GM19328 (cell line): ENCODE results near the gene GPR176.
"Not testable (repeated sequence)": the region's sequence is repeated elsewhere in the genome, so short reads cannot be mapped to it uniquely, and the experiment has no call there.

Source experiments
- ATAC-seq: cut with Tn5 transposase; IDR thresholded peaks from one replicate; pipeline ENCODE4 v1.9.1; 2021; ENCODE audit warnings: mild to moderate bottlenecking, moderate library complexity; ENCODE audit not compliant: unreplicated experiment

GPR176 gene

DNA sequence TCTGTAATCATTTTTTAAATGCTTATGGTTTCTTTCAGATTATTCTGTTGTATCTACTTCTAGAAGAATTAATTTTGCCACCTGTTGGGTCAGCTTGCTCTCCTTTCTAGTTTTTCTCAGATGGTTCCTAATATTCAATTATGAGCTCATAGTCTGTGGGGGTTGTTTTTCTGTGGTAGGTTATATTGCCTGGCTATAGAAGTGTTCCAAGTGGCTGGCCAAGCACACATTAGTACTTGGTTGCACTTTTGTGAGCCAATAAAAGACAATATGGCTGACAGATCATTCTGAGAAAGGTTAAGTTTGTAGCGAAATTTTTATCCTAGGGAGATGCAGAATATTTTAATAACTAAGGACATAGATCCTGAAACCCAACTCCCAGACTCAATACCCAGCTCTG, 105.6 kb downstream of the GPR176 start:
- no peak for ATAC-seq

- ATAC-seq = not testable (repeated sequence)
Observed at GRCh38 chr15:39812651-39813050, 107.4 kb downstream of the GPR176 start.

- ATAC-seq = no peak
Observed at GRCh38 chr15:39808909-39809308, 111.2 kb downstream of the GPR176 start.

- no peak for ATAC-seq
Observed at GRCh38 chr15:39807791-39808190, 112.3 kb downstream of the GPR176 start.

DNA sequence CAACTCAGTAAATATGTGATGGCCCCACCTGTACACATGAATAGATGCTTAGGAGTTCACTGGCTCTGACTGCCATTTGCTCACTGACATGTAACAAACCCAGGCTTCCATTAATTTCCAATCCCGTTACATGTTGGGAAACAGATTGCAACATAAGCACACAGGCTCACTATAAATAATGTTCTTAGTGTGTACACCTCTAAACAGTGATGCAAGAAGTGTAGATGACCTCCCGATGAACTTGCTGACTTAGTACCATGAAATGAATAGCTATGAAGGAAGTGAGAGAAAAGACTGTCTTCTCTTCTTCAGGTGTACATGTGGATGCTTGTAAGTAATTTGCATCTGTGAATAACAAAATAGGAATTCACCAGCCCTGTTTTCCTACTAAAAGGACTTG, 116.0 kb downstream of the GPR176 start:
- ATAC-seq = no peak

- ATAC-seq = no peak
Observed at GRCh38 chr15:39803016-39803415, 117.0 kb downstream of the GPR176 start.

GRCh38 chr15:39801641-39802309, 118.3 kb downstream of the GPR176 start:
- ATAC-seq = peak; percentile 80

DNA sequence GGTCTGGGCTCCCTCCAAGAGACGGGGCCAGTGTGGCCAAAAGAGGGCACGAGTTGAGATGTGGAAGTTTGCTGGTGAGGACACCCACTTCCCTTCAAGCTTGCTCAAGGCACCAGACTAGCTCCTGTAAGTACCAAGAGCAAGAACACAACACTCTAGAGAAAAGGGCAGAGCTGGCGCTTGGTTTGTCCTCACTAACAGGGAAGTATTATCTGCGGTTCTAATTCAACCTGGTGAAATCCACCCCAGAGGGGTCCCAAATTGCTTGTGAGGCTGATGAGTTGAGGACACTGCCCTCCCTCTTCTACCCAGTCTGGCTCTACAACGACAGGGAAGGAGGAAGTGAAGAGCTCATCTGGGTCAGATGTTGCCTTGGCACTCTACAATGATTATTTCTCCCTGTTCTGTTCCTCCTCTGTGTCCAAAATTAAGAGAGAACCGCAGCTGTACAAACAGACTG, 120.5 kb downstream of the GPR176 start:
- ATAC-seq = no peak

DNA sequence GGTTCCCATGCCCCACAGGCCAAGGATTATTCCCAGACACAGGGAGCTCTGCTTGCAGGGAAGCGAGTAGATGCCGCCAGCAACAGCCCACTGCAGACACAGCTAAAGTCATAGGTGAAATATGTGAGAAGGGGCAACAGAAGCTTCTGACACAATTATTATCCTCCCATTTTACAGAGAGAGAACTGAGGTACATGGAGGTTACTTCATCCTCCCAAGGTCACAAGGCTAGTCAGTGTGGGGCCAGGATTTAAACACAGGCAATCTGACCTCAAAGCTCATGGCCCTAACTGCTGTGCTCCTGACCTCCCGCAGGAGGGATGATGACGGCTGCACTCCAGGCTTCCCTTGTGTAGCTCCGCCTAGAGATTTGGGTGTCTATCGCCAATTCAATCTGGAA, 121.7 kb downstream of the GPR176 start:
- ATAC-seq = no peak

GRCh38 chr15:39797407-39797806, 122.7 kb downstream of the GPR176 start:
- no peak for ATAC-seq

DNA sequence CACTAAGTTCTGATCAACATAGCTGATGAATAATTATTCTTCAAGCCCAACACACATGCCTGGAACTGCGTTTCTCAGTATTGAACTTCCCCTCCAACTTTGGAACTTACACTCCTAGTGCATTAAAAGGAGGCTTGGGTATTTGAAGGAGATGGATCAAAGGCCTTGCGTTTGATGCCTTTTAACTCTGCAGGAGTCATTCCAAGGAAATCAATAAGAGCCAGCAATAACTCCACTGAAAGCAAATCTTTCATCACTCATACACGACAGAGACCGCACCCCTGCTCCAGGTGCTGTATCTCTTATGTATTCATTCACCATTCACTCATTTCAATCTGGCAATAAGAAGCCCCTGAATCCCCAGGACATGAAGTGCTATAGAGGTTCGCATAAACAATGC, 123.5 kb downstream of the GPR176 start:
- ATAC-seq = no peak

- ATAC-seq = no peak
Observed at GRCh38 chr15:39795486-39795885, 124.6 kb downstream of the GPR176 start.

- ATAC-seq = no peak
Observed at GRCh38 chr15:39794954-39795353, 125.1 kb downstream of the GPR176 start.

DNA sequence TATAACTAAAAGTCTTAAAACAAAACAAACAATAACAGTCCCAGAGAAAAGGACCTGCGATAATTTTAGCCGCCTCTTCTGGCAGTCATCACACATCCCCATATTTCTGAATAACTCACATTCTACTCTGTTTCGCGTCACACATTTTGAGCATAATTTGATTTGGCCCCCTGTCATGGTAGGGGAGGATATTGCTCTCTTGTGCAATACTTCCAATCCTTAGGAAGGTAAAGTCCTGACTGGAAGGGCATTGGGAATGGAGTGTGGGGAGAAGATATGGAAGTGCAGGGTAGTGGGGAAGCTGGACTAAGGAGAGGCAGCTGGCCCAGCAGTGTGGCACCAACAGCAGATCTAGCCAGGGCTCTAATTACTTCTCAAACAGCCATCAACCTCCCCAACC, 126.1 kb downstream of the GPR176 start:
- ATAC-seq = no peak

GRCh38 chr15:39792844-39793335, 127.2 kb downstream of the GPR176 start:
- no peak for ATAC-seq

GRCh38 chr15:39792025-39792843, 127.8 kb downstream of the GPR176 start:
- ATAC-seq = no peak

- ATAC-seq = no peak
Observed at GRCh38 chr15:39789736-39790135, 130.3 kb downstream of the GPR176 start.

- no peak for ATAC-seq
Observed at GRCh38 chr15:39788800-39789565, 131.1 kb downstream of the GPR176 start.

DNA sequence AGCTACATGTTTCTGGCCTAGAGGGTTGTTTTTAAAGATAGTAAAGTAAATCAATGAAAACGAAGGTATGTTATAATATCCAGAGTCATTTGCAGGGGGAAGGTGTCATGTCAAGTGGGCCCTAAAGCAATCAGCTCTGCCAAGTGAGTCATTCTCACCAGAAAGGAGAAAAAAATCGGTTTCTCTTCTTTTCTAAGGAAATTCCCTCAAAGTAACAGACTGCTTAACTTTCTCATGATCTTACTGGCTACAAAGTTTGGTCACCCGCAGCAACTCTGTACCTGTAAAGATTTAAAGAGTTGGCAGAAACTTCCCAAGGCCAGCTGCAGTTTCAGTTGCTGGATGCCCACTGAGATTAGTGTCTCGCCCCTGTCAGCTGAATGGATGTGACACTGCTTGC, 132.0 kb downstream of the GPR176 start:
- ATAC-seq = no peak

DNA sequence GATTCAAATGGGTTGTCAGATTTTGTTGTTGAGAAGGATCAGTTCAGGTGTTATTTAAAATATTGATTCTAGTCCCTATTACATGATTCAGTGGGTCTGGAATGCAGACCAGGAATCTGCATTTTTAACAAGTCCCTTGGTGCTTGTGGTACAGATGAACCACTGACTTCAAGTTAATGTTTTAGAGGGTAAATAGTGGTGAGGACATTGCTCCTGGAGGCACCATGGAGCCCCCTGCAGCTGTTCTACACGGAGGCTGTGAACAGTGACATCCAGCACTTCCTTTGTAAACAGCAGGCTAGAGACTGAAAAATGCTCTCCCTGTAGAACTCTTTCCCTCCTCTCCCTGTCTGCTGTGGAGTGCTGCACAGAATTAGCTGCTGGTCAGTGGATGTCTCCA, 132.6 kb downstream of the GPR176 start:
- no peak for ATAC-seq

GRCh38 chr15:39786447-39787056, 133.5 kb downstream of the GPR176 start:
- no peak for ATAC-seq
